CD4-positive, alpha-beta T cell treated with Interleukin-1 beta for 1 hour (primary cell): ENCODE data around the gene SCNN1B.
"Not testable (repeated sequence)": the region's sequence is repeated elsewhere in the genome, so short reads cannot be mapped to it uniquely, and the experiment has no call there.

Source experiments
- DNase-seq, 2 donors: peaks; one replicate each; pipeline ENCODE4 v3.0.0-alpha.2; 2020 to 2022

Gene SCNN1B

GRCh38 chr16:23384878-23385277 lies 82.8 kb downstream of the SCNN1B start:
- DNase-seq = no peak

GRCh38 chr16:23385441-23385840 lies 83.3 kb downstream of the SCNN1B start:
- DNase-seq = no peak

DNA sequence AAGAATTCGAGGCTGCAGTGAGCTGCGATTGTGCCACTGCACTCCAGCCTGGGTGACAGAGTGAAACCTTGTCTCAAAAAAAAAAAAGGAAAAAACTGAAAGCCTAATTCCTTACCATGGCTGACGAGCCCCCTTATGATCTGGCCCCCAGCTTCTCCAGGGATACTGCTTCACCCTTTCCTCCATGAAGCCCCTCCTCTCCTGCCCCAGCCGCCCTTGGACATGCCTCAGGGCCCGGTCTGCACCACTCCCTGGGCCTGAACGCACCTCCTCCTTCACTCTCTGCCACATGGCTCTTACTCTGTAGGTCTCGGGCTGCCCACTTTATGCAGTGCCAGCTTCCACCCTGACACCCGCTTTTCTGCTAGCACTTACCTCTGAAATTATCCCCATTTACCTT lies 85.6 kb downstream of the SCNN1B start:
- DNase-seq = no peak

- DNase-seq = no peak
Observed at GRCh38 chr16:23388786-23389185, 86.7 kb downstream of the SCNN1B start.

DNA sequence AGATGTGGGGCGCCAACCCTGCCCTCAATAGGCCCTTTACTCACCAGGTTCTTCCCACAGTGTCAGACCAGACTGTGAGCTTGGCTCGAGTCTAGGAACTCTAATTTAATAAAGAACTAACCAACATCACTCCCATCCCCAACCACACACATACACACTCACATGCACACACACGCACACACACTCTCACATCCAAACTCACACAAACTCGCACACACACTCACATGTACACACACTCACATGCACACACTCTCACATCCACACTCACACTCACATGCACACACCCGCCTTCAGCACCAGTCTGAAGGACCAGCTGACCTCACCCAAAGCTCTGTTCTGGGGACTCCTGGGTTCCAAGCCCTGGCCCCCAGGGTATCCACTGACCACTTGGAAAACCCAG lies 87.1 kb downstream of the SCNN1B start:
- DNase-seq = no peak

DNA sequence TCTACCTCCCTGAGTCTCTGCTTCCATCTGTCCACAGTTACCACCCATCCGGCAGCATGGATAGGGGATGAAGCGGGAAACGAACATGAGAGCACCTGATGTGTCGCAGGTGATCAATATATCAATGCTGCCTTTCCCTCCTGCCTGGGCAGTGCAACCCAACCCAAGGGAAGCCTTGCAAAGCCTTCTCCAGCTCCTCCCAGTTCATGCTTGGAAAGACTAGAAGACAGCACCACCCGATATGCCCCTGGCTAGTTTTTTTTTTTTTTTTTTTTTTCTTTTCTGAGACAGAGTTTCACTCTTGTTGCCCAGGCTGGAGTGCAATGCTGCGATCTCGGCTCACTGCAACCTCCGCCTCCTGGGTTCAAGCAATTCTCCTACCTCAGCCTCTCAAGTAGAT lies 87.8 kb downstream of the SCNN1B start:
- DNase-seq = not testable (repeated sequence)

GRCh38 chr16:23391381-23392222 lies 89.5 kb downstream of the SCNN1B start:
- DNase-seq = no peak

DNA sequence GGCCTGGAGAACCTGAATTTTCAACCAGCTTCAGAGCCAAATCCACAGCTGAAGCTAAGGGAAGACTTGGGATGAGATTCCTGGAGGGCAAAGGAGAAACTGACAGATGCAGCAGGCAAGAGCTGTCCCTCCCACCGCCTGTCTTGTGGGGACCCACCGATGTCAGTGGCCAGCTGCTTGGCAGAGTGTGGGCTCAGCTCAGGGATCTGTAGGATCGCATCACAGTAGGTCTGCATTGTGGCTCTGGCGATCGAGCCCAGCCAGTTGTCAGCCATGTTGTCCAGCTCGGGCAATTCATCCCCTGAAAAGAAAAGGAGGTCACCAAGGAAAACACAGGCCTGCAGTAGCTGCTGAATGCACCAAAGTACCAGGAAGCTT lies 90.1 kb downstream of the SCNN1B start:
- DNase-seq = no peak

- no peak for DNase-seq
Observed at GRCh38 chr16:23394141-23394831, 92.2 kb downstream of the SCNN1B start.

DNA sequence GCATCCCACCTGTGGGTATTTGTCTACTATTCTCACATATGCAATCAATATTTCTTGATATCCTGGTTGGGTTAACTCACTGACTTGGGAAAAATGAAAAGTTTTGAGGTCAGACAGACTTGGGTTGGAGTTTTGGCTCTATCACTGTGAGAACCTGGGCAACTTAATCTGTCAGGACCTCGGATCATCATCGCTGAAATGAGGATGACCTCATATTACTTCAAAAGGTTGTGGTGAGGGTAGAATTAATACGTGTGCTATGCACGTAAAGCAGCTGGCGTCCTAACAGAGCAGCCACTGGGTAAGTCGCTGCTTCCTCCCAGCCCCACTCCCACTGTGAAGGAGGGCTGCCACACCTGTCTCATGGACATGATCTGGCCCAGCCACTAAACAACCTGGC lies 93.6 kb downstream of the SCNN1B start:
- no peak for DNase-seq

DNA sequence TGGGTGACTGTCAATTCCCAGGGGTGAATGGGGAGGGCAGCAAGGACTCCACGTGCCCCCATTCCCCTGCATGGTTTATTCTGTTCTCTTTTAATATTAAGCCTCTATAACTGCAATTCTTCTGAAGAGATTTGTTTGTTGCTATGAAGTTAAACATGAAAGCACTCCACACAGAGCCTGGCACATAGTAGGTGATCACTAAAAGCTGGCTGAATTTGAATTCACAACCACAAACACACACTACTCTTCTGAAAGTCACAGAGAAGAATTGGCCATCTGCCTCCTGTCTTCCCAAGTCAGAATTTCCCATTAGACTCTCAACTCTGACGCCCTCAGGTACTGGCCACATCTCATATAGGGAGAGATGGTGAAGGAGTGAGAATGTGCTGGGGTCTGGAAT lies 95.4 kb downstream of the SCNN1B start:
- no peak for DNase-seq

GRCh38 chr16:23398987-23399805 lies 97.1 kb downstream of the SCNN1B start:
- no peak for DNase-seq

GRCh38 chr16:23400447-23400846 lies 98.3 kb downstream of the SCNN1B start:
- not testable (repeated sequence) for DNase-seq

- no peak for DNase-seq
Observed at GRCh38 chr16:23401139-23401538, 99.0 kb downstream of the SCNN1B start.

GRCh38 chr16:23402100-23402499 lies 100.0 kb downstream of the SCNN1B start:
- DNase-seq = no peak

GRCh38 chr16:23403547-23403946 lies 101.4 kb downstream of the SCNN1B start:
- DNase-seq = no peak

- DNase-seq = no peak
Observed at GRCh38 chr16:23406024-23406423, 103.9 kb downstream of the SCNN1B start.

DNA sequence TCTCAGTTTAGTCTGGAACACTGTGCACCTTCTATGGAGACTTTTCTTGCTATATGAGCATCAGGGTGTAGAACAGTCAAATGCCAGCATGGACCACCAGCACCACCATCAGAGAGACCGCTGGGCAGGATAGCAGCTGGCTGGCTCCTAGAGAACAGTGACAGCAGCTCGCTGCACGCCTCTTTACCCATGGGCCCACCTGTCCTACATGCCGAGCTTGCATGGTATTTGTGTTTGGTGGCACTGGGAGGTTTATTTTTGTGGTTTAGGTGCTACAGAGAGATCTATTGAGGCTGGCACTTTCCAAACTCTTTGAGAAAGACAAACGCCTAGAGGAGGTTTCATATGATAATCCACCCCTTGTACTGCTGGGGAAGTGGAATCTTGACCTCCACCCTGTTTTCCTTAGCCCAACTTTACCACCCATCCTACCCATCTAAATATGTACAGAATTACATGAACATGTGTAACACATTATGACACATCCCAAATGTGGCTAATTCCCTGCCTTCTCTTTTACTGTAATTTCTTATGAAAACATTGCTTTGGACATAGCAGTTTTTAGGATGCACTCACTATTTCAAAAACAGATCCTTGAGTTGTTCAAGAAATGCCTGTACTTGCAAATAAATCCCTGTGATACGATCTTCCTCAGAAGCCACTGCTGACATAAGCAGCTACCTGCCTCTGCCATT lies 104.6 kb downstream of the SCNN1B start:
- no peak for DNase-seq

DNA sequence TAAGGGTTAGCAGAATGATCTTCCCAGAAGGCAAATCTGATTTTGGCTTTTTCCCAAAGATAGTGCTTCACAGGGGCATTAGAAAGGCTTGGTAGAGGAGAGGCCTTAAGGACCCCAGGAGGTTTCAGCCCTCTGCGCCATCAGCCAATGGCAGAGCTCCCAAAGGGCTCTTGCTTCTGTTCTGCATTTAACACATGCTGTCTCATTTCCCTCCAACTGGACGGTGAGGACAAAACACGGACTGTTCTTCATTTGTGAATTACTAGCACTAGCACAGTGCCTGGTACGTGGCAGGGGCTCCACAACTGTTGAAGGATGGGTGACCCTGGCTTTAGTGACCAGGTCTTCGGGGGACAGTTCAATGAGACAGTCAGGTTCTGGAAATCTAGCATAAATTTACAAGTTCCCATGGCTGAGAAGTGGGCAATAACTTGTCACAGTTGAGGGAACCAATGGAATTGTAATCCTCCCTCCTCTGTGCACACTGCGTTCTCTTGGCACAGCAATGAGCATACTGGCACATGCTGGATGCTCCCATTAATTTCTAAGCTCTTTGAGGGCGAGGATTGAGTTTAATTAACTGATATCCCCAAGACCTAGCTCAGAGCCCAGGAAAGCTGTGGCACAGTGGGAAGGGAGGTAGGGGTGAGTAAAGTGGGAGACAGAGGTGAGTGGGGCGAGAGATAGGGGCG lies 105.5 kb downstream of the SCNN1B start:
- DNase-seq = no peak

DNA sequence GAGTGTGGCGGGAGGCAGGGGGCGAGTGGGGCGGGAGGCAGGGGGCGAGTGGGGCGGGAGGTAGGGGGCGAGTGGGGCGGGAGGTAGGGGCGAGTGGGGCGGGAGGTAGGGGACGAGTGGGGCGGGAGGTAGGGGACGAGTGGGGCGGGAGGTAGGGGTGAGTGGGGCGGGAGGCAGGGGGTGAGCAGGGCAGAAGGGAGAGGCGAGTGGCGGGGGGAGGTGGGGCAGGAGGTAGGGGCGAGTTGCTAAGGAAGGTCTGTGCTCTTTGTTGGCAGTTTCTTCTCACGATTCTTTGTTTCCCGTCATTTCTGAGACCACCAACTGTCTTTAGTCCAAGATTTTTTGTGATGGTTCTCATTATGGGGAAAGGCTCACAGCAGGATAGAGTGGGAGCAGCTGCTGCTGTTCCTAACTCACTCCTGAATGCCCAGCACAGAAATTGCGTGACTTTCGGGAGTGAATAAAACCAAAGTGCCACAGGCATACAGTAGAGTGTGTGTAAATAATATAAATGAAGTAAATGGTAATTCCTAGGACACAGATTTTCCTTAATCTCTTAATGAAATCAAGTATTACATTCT lies 106.2 kb downstream of the SCNN1B start:
- DNase-seq = no peak

GRCh38 chr16:23408823-23409298 lies 106.8 kb downstream of the SCNN1B start:
- DNase-seq = no peak

- DNase-seq = no peak
Observed at GRCh38 chr16:23409522-23409921, 107.4 kb downstream of the SCNN1B start.
